HG03354 (cell line): ENCODE data around the gene STRA8.
A peak's percentile ranks its signal among the peaks of the same experiment; 100 is the strongest.
"Not testable (repeated sequence)": the region's sequence is repeated elsewhere in the genome, so short reads cannot be mapped to it uniquely, and the experiment has no call there.

Experiments used
- ATAC-seq: cut with Tn5 transposase; IDR thresholded peaks from one replicate; pipeline ENCODE4 v1.9.1; 2021; ENCODE audit warnings: mild to moderate bottlenecking; ENCODE audit not compliant: unreplicated experiment, poor library complexity, severe bottlenecking

STRA8 gene

DNA sequence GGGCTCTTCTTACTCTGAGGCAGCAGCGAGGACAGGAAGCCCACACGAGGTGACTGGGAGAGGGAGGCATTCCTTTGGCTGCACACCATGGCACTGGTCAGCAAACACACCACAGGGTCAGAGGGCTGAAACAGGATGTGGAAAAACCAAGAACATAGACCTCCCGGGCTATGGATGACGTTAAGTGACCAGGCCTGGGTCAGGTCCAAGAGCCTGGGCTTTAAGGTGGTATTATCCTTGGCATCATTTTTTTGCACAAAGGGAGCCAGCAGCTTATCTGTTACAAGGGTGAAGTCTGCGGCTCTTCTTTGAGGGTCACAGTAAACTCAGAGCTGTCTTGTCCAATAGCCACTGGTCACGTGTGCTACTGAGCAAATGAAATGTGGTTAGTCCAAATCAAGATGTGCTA is 29.3 kb upstream of the STRA8 start:
- no peak for ATAC-seq

DNA sequence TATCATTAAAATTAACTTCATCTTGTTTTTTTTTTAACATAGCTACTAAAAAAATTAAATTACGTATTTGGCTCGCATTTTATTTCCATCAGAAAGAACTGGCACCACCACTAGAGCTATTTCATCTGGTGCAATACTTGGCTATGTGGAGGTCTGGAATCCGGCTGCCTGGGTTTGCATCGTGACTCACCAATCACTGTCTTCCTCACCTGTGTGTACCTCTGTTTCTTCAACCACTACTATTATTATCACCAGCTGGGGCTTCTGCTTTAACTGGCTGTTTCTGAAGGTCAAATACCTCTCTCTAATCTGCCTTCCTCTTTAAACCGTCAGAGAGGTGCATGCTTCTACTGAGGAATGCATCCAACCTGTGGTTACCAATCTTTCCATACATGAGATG is 28.8 kb upstream of the STRA8 start:
- ATAC-seq: no peak

GRCh38 chr7:135205850-135206249 is 27.8 kb upstream of the STRA8 start:
- ATAC-seq: no peak

GRCh38 chr7:135206941-135207391 is 26.7 kb upstream of the STRA8 start:
- peak; percentile 27 for ATAC-seq

DNA sequence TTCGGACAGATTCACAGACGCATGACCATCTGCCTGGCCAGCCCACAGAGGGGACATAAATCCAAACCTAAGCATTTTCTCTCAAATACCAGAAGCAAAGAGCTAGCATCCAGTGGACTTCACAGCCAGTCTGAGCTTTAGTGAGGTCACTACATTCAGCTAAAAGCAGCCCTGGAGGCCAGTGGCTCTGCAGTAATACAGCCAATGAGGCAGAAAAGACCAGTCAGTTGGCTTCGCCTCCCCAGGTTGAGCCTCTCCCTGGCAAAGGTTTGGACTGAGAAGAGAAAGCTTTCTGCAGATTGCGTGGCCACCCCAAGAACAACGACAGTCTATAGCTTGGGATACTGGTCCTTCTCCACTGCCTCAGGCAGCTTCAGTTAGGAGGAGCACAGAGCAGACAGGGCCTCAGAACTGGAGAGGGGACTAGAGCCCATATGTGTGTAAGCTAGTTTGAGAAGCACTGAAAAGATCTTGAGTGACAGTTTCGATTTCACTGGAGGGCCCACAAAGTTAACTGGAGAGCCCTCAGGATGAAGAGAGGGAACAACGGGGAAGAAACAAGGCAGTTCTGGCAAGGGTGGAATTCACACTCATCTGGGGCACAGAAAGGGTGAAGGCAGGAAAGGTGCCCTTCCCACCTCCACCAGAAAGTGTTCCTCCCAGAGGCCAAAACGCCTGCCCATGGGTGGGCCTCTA is 26.1 kb upstream of the STRA8 start:
- no peak for ATAC-seq

DNA sequence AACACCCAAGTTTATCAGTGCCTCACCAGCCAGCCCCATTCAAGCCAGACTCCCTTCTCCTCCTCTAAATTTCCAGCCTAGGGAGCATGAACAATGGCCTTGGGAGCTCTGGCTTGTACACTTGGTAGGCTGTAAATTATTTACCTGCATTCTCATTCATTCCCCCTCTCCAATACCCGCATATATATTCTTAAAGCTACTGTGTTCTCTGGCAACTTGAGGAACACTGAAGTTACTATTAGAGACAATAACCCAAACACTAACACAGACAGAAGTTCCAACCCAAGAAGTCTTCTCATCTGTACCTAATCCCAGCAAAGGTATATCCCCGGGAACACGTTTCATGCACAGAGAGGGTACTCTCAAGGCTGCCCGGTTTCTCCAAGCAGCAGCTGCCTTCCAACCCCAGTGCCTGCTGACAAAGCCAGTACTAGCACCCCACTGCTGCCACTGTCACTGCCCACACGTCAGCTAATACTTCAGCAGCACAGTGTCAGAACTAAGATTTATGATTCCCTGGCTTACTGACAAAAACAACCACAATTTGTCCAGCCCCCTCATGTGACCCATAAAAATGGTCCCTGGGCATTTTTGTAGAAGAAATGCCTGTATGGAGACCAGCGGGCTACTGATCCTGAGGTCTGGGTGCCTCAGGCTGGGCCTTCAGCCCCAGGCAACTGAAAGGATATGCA is 25.4 kb upstream of the STRA8 start:
- ATAC-seq: no peak

GRCh38 chr7:135209225-135209834 is 24.3 kb upstream of the STRA8 start:
- ATAC-seq: no peak

DNA sequence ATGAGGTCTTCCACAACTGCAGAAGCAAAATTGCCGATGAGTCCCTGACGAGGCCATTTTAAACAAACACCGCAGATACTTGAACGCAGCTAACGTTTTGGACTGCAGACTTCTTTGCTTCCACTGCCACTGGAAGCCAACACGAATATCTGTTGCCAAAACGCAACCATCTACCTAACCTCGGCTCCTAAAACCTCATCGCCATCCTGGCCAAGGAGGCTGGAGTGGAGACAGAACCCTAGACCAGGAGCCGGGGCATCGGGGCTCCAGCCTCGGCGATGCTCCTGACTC is 22.8 kb upstream of the STRA8 start:
- no peak for ATAC-seq

- peak; percentile 84 for ATAC-seq
These were observed 22.3 kb upstream of the STRA8 start, which contains the start of gene WDR91 for GRCh38 chr7:135211179-135211945. TSS of gene WDR91 (minus strand) at chr7:135211526. CDS start at chr7:135211502, 24 bp downstream.

- ATAC-seq: peak; percentile 37
These were observed 21.5 kb upstream of the STRA8 start for GRCh38 chr7:135211946-135212685.

DNA sequence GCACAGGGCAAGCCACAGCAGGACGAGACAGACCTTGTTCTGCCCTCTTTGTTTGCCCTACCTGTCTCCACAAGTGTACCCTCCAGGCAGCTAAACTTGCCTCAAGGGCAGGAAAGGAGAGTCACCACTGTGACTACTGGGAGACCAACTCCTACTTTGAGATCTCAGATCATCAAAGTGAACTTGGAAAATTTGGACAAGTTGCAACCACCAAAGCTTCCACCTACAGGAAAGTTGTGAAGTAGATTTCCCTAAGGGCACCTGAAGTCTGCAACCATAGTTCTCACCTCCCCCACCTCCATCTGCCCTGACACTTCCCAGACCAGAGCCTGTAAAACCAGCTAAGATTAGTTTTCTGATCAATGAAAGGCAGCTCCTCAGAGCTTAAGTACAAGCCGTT is 19.8 kb upstream of the STRA8 start:
- no peak for ATAC-seq

DNA sequence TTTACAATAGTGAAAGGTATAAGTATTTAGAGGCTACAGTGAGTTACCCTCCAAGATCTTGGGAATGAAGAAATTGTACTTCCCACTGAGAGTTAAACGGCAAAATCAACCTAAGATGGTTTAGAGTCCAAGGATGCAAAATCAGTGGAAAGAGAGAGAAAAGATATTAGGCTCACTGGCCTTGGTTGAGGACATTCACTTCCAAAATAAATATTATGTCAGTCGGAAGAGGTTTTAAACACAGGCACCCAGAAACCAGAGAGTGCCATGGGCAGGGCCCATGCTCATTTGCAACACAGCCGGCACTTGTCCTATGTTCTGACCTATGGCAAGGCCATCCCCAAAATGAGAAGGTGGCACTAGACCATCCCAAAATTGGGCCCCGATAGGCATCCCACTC is 18.5 kb upstream of the STRA8 start:
- ATAC-seq: no peak

GRCh38 chr7:135215698-135216097 is 17.9 kb upstream of the STRA8 start:
- ATAC-seq: no peak

- no peak for ATAC-seq
These were observed 15.8 kb upstream of the STRA8 start for GRCh38 chr7:135217645-135218509.

GRCh38 chr7:135224027-135224426 is 9.6 kb upstream of the STRA8 start:
- no peak for ATAC-seq

- ATAC-seq: no peak
These were observed 2.0 kb upstream of the STRA8 start for GRCh38 chr7:135231686-135232085.

DNA sequence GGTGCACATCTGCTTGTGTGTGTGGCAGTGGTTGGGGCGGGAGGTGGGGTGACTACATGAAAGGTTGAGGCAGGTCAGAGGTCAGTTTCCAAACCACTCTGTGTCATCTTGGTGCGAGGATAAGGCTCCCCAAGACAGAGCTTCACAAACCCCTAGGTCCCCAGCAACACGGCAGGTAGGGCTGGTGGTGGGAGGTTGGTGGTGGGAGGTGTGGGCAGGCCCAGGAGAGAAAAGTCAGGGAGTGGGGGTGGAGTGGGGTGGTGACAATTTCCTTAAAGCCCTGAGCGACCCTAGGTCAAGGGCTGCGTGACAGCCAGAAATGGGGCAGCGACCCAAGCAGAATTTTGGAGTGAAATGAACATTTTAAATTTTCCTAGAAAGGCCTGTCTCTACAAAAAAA is 1.6 kb upstream of the STRA8 start:
- ATAC-seq: no peak

DNA sequence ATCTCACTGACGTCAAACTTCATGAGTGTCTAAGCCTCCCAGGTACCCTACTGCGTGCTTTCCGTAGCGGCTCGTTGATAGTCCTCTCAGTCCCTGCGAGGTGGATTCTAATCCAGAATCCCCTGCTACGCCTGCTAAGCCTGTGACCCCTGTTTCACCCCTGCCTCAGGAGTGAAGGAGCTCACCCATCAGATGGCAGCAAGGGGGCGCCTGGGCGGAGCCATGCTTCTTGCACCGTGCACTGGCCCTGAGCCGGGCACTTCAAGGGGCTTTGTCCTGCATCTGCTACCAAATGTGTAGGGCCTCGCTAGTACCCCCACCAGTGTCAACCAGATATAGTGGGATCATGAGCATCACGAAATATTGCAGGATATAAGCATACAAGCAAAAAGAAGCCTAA is 918 bp upstream of the STRA8 start:
- ATAC-seq: no peak

GRCh38 chr7:135234095-135234494 is 457 bp downstream of the STRA8 start:
- ATAC-seq: not testable (repeated sequence)
